NCI-H2227 (cell line): ENCODE measurements around the gene OXNAD1.

Experiments used
- DNase-seq: peaks from one replicate; lab custom pipeline; 2025; ENCODE audit not compliant: unreplicated experiment; lab: John Stamatoyannopoulos, UW

The OXNAD1 gene

DNA sequence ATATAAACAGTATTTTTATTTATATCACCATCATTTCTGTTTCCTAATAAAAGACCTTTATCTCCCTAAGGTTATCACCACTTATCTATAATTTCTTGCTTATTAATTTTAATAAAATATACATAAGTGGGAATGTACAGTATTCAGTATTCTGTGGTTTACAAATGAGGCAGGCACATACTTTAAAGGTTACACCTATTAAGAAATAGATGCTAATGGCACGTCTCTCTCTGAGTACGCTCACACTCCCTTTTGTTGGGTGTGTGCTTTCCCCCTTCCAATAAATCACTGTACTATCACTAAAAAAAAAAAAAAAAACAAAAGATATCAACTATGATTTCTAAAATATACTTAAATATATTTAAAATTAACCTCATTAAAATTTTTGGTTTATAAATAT is 8.9 kb downstream of the OXNAD1 start:
- no peak for DNase-seq

DNA sequence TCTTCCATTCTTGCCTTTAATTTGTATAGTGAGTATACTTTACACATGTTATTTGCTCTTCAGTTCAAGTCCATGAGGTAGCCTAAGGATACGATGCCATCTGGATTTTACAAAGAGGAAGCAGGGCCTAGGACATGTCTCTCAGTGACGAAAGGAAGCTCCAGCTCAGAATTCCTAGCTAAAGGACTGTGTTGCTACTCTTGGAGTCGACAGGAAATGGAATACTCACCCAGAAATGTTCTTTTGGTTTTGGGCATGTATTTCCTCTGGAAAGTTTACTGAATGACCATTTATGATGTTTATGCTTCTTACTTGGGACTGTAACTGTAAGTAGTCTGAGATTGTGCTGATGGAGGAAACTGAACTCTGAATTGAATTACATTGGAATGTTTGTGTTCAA is 12.5 kb downstream of the OXNAD1 start:
- no peak for DNase-seq

DNA sequence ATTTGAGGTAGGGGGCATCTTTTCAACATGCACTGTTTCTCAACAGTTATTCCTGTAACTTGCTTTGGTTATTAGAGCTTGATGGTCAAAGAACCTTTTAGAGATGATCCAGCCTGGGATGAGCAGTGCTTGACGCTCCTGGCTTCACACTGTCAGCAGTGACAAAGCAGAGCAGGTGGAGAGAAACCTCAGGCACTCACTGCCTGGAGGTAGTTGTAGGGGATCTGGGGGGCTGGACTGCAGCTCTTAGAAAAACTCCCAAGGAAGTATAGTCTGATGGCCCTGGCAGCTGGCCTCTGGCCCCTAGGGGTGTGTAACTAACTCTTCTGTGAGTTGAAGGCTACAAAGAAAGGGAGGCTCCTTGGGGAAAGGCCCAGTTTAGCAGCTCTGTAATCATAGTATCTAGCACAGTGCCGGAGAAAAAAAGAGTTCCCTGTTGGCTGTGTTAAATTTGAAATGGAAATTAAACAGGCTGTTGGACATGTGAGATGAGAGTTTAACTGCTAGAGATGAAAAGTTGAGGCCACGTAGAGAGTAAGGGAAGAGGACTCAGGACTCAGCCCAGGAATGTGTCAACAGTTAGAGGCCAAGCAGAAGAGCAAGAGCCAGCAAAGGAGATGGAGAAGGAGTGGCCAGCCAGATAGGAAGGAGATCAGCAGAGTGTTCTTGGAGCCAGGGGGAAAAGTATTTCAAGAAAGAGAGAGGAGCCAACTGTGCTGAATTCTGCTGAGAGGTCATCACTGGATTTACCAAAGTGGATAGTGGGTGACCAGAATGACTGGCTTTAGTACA is 14.2 kb downstream of the OXNAD1 start:
- DNase-seq = no peak

DNA sequence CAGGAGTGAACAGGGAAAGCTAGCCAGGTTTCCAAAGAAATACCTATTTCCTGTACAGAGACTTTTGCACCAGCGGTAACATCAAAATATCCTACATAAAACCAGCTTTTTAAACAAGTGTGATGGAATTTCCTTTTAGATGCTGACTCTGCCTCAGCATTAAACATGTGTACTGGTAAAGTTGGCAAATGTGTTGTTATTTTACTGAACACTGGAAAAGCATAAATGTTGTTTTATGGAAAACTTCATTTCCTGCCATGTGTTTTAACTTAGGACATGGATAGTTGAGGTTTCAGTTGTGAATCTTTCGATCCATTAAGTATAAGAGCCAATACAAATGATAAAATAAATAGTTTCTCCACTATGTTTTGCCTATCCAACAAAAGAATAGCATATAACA is 15.7 kb downstream of the OXNAD1 start:
- no peak for DNase-seq

DNA sequence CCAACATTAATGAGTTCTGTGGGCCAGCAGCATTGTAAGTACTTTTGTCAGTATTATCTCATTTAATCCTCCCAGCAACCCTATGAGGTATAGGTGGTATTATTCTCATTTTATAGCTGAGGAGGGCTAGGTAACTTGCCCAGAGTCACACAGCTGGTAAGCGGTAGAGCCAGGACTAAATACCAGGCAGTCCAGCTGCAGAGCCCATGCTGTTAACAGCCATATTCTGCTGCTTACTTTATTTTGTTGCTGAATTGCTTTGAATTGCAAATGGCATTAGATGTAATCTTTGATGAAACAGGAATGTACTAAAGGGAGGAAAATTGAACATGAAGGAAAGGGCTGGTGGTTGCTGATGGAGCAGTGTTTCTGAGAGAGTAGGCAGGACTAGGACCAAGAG is 19.6 kb downstream of the OXNAD1 start:
- no peak for DNase-seq

DNA sequence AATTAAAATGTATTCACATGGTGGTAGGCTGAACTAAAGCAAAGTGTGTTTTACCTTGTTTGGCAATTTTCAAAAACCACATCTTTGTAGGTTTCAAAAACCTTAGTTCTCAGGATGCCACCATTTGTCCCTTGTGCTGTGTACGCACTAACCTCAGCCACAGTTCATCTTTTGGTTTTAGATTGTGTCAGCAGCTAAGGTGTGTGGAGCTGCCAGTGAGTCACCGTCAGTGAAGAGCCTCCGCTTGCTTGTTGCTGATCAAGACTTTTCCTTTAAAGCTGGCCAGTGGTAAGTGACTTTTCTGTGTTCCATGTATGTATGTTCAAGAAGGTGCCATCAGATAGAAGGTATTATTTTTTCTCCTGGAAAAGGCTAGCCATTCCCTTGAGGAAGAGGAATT is 21.1 kb downstream of the OXNAD1 start:
- DNase-seq = no peak

DNA sequence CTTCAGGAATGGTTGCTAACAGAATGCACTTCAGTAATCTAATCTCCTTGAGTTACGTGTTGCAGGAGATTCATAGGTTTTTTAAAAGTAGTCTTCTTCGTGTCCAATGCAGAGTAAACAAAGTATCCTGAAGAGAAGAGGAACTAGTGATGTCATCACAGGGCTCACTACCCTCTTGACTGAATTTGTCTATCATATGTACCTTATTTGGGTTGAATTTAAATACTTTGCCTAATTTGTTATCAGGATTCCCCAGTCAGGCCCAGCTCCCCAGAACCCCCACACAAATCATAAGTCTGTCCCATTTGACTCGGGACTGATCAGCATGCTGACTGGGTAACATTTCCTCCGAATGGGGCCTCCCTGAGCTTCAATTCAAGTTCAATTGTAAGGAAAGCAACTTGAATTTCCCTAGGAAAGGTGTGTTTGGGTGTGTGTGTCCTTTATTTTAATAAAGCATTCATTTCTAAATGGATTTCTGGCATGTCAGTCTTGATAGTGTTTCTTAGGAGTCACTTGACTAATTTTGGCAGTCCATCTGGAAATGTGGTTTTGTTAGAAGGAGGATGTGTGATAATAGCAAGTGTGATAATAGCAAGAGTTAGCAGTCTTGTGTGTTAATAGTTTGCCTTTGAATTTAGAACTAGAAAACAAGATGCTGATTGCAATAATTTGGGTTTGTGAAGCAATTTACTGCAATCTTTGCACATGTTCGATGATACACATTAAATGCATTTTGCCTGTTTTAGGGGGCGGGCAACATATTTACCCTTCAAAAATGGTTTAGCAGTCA is 21.9 kb downstream of the OXNAD1 start:
- no peak for DNase-seq

DNA sequence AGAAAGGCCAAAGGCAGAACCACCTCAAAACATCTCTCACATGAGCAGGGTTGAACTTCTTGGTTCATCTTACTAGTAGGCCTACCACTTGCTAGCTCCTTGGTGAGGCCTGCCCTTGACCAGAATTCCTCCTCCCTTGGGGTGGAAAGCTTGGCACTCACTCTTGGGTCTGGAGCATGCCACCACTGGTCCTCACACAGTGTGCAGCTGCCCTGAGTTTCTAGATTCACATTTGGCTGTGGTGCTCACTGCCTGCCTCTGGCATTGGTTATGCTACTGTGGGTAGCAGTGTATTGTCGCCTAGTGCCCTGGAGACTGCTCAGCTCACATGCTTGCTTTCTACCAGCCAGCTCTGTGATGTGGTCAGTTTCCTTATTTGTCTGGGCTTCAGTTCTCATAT is 23.7 kb downstream of the OXNAD1 start:
- DNase-seq = no peak

DNA sequence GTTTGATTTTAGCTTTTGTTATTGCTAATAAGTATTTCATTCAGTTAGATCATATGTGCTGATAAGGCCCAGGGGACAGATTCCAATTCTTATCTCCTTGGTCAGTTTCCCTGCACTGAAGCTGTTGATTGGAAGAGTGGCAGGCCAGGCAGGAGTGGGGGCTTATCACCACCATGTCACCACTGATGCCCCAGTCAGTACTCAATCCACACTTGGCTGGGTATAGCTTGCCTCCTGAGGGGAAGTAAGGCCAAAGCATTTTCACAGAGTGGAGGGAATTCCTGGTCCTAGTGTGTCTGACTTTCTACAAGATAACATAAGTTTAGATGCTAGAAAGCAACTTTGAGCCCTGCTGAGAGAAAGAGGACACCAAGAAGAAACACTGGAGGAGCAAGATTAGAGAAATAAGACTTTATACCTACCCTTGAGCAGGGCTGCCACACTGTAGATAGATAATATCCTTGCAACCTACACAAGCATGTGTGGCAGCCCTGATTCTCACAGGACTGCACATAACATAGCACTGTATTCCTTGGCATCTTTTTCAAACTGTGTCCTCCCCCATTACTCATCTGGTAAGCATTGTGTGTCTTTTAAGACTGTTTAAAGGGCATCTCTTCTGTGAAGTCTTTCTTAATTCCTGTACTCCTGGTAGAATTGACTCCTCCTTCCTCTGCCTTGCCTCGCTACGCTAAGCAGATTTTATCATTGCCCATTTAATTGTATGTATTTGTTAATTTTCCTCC is 24.3 kb downstream of the OXNAD1 start:
- DNase-seq = no peak

DNA sequence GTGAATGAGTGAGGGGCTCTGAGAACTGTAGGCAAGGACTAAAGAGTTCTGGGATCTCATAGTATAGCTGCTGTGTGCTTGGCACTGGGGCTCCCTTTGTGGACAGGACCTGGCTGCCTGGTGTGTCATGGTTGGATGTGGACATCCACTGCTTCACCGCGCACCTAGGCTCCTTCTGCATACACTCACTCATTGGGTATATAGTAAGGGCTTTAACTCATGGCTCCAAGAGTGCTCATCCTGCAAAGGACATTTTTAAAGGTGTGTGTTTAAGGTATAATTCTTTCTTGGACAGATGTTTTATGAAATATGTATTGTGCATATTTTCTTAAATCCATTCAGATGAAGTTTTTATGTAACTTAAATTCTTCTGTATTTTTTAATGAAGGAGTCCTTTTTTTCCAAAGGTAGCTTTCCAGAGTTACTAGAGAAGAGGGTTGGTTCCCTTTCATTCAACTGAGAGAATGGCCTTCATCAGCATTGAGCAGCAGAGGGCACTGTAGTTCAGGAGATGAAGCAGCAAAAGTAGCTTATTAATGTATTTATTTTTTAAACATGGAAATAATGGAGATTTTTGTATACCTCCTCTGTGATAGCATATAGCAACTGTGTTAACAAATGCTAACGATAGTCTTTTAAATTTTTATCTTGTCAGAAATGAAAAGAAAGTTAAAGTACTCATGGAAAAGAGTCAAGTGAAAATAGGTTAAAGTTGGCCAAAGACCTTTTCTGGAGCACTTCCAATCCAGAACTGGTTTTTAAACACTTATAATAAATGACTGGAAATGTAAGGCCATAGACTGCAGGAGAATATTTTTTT is 25.2 kb downstream of the OXNAD1 start:
- DNase-seq = peak; percentile 51

DNA sequence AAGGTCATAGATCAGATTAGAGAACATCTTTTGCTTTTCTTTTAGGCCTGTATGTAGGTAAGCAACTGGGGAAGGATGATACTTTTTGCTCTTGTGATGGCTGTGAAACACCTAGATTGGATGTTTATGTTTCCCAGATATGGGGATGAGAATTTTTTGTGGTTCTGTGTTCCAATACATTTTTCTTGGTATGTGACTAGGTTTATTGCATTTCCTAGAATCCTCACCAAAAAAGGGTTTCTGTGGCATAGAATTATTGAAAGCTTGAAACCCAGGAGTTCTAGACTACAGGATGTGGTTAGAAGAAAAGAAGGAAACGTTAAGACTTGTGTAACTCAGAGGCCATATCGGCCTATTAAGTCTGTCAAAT is 25.8 kb downstream of the OXNAD1 start:
- DNase-seq = no peak

DNA sequence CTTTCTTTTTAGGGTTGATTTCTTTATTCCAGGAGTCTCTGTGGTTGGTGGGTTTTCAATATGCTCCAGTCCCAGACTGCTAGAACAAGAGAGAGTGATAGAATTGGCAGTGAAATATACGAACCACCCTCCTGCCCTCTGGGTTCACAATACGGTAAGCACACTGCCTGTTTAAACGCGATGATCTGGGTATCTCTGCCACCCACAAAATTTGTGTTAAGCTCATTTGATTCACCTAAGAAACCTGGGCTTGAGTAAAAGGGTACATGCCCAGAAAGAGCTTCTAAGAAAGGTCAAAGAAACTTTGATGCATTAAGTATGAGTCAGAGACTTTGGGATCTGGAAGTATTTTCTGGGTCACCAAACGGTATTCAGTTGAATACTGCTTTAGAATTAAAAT is 29.8 kb downstream of the OXNAD1 start:
- no peak for DNase-seq

DNA sequence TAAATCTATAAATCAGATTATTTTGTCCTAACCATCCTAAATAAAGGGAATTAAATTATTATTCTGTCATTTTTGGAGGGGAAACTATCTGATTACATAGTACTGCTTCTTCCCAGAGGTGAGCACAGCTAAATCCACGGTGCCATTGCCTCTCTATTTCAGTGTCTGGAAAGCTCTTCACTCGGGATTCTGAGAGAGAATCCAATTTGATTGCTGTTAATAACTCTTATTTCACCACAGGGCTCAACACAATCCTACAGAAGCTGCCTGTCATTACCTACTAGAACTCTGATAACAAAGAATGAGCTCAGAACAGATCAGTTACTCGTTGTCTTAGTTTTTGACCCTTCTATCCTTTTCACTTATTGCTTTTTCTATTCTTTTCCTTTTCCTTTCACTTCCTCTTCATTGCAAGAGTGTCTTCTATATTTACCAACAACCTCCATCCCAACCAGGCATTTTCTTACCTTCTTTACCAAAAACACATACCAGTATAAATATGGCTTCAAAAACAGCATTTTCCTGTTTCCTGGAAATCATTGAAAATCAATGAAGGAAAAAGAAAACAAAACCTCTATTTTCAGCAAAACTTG is 30.4 kb downstream of the OXNAD1 start:
- no peak for DNase-seq

DNA sequence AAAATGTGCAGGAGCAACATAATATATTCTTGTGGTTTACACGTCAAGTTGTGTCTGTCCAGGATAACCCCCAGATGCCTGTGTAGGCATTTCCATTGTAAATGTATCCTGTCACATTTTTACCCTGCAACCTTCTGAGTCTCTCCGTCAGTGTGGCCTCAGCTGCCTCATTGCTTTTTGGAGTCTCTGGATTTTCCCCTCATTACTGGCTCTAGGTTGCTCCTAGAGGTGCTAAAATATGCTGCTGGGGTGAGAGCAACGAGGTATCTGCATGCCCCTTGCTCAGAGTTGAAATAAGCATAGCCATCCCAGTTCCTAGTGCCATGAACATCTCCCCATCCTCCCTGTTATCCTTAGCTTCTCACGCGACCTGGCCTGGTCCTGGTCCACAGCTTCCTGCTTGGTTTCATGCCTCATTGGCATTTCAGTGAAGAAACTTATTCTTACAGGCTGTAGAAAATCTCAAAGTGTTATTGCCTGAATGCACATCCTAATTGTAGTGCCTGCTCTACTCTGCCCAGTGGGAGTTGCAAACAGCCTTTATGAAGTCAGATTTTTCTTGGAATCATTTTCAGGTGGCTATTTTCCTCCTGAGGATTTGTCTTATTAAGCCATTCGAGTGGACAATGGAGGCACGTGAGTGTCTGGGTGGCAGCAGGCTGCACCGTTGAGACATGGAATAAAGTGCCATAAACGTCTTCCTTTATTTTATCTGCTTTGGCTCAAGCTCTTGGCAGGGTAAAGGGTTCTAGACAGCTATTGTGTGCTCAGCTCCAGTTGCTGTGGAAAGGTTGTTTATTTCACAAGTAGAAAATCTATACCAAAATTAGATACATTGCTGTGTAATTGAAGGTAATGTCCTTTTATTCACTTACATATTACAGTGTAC is 33.2 kb downstream of the OXNAD1 start:
- no peak for DNase-seq

DNA sequence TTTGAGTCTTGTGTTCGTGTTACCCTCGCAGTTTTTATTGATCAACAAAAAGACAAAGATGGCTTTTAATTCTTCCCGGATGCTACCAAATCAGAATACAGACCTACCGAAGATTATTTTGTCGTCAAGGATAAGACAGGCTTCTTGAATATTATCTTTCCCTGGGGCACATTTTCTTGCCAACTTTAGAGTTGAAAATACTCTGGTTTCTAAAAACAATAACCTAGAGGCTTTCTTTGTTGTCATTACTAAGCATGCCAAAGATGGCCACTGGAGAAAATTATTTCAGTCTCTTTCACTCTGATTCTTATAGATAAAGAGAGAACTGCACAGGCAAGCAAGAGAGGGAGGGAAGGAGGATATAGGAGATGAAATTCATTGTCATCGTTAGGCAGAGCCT is 33.9 kb downstream of the OXNAD1 start:
- no peak for DNase-seq

DNA sequence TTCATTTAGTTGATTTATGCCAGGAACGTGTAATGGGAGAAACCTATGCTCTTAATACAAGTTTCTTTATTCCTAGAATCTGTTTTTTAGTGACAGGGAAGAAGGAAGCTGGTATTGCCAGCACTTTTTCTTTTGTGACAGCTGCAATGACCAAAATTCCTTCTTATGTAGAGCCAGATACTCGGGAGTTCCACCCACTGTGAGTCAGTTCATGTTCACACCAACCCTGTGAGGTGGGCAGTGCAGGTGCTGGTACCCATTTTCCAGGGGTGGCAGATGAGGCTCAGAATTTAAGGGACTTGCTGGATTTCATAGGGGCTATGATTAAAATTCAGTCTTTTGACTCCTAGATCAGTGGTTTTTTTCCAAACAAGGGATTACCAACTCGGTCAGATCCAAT is 34.7 kb downstream of the OXNAD1 start:
- no peak for DNase-seq

DNA sequence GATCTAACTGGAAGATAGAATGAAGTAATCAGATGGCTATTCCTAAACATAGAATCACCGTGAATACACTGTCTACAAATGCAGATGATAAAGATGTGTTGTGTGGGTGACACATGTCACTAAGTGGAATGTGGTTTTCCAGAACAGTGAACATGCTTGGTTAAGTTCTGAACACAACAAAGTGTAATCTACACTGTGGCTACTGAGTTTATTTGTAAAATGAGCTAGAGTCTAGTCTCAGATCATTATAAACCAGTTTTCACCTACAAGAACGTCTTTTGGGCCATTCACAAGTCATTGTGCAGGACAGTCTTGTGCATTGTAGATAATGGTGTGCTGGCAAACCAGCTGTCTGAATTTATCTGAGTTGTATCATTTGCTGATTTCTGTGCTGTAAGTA is 35.3 kb downstream of the OXNAD1 start:
- DNase-seq = no peak

DNA sequence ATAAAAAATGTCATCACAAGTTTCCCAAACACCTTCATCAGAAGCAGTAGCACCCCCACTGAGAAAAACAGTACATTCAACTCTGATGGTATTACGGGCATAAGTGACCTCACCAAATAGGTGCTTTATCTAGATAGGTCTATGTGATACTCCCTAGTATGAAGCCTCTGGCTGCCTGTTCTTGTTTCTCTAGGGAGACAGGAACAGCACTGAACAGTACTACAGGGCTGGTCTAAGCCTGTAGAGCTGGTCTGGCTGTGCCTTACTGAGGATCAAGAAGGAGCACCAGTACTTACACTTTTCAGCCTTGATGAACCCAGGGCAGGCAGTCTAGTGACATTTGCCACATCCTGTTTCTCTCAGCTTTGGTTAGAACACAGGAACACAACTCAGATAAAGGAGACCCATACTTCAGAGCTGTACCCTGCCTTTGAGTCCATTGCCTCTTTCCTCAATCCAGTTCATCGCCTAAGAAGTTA is 35.9 kb downstream of the OXNAD1 start:
- no peak for DNase-seq

DNA sequence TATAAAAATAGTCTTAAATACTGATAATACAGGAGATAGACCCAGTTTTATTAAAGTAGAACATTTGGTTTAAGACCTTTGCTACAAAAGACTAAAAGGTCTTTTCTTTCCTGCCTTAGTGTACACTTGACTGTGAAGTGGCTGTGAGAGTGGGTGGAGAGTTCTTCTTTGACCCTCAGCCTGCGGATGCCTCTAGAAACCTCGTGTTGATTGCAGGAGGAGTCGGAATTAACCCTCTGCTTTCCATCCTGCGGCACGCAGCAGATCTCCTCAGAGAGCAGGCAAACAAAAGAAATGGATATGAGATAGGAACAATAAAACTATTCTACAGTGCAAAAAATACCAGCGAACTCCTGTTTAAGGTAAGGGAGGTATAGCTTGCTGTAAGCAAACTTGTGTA is 36.5 kb downstream of the OXNAD1 start:
- DNase-seq = no peak
